IPS-20b (cell line): Measurements from ENCODE around the gene SPX.

ENCODE experiments used
- H3K27ac ChIP-seq: one replicate; pipeline ENCODE4 v1.5.1; 2013; ENCODE audit warnings: low read length
- H3K27me3 ChIP-seq: 2 replicates; pipeline ENCODE4 v1.6.1; 2013; ENCODE audit warnings: mild to moderate bottlenecking, low read length, inconsistent platforms; ENCODE audit not compliant: insufficient read depth
- H3K36me3 ChIP-seq: 2 replicates; pipeline ENCODE4 v1.6.1; 2013; ENCODE audit warnings: low read depth, mild to moderate bottlenecking, inconsistent platforms, low read length, moderate library complexity; ENCODE audit not compliant: insufficient read depth
- H3K4me1 ChIP-seq: 2 replicates; pipeline ENCODE4 v1.6.1; 2013; ENCODE audit warnings: mild to moderate bottlenecking, control low read depth, inconsistent platforms, low read length, moderate library complexity; ENCODE audit not compliant: insufficient read depth
- H3K4me3 ChIP-seq: 2 replicates; pipeline ENCODE4 v1.5.1; 2013; ENCODE audit warnings: mild to moderate bottlenecking, low read length, inconsistent platforms
- H3K9ac ChIP-seq: 2 replicates; pipeline ENCODE4 v1.6.1; 2013; ENCODE audit warnings: low read depth, mild to moderate bottlenecking, inconsistent platforms, low read length, moderate library complexity
- H3K9me3 ChIP-seq: 2 replicates; pipeline ENCODE4 v1.6.1; 2013; ENCODE audit warnings: mild to moderate bottlenecking, low read depth, low read length, inconsistent platforms; ENCODE audit not compliant: insufficient read depth

The SPX gene

DNA sequence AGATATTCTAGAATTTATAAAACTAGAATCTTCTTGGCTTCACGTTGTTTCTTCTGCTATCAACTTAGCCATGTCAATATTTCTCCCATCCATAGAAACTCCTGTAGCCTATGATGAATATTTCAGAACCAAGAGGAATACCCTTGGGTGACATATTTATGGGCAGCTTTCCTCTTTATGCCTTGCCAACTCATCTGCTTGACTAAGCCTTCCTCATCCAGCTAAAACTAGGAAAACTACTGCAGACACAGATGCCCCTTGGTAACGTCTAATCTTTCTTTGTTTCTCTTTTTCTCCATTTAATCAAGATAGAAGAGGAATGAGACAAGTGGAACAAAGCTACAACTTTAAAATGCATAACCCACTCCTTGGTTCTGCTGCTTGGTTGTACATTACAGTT is 18.2 kb upstream of the SPX start:
- Histone ChIP-seq H3K4me1 (no peaks in the 10 kb centered on the region; the same call in 1 of the 2 replicates), H3K27ac (no peak overlapping the region), H3K36me3 (peaks cover 33% of the 10 kb centered on the region), H3K27me3 (no peaks in the 10 kb centered on the region), H3K9me3 (no peaks in the 10 kb centered on the region), H3K9ac (no peak overlapping the region), H3K4me3 (no peak overlapping the region)

DNA sequence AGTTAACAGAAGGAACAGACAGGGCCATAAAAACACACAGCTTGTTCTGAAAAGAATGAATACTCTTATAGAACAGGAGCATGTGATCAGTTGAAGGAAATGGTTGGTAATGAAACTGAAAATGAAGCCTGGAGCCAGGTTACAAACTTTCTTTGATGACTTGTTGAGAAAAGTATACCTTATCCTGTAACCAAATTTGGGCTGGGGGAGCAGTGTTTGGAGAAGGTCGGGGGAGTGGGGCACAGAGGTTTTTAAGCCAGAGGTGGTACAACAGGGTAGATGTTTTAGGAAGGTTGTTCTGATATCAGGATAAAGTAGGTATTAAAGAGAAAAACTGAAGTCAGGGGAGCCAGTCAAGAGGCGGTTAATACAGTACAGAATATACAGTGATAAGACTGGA is 16.3 kb upstream of the SPX start:
- H3K4me1 ChIP-seq = no peaks in the 10 kb centered on the region
- H3K27me3 ChIP-seq = no peaks in the 10 kb centered on the region
- H3K27ac ChIP-seq = no peak overlapping the region
- no peak overlapping the region for H3K9ac ChIP-seq
- H3K9me3 ChIP-seq = no peaks in the 10 kb centered on the region
- no peak overlapping the region for H3K4me3 ChIP-seq
- peaks cover 51% of the 10 kb centered on the region for H3K36me3 ChIP-seq

DNA sequence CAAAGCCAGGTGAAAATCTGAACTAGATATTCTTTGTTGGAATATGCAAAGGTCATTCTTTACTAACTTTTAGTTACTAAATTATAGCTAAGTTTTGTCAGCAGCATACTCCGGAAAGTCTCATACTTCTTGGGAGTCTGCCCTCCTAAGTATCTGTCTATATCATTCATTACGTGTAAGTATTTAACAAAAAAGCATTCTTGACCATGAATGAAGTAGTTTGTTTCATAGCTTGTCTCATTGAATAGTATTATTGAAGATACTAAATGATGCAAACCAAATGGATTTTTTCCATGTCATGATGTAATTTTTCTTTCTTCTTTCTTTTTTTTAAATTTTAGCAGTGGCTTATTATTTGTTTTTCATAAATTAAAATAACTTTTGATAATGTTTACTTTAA is 9.8 kb upstream of the SPX start:
- Histone ChIP-seq H3K9me3 (no peaks in the 10 kb centered on the region), H3K36me3 (peaks cover 44% of the 10 kb centered on the region), H3K27ac (no peak overlapping the region), H3K9ac (no peak overlapping the region), H3K4me3 (no peak overlapping the region), H3K4me1 (no peaks in the 10 kb centered on the region), H3K27me3 (no peaks in the 10 kb centered on the region)

DNA sequence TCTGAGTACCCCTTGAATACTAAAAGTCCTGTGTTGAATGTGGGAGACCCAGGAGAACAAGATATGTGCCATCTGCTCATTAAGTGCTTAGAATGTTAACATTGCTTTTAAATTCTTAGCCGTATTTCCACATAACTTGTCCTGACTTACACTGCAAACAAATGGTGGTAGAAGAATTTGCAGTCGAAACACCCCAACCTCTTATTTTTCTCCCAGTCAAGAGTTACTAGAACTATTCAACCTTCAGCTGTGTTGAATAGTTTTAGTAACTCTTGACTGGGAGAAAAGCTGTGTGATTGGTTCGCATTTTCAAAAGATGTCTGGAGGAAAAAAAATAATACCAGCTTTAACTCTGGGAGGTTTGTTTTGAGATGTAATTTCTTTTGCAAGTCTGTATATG is 7.6 kb upstream of the SPX start:
- H3K4me3 ChIP-seq = no peak overlapping the region
- peaks cover 30% of the 10 kb centered on the region for H3K36me3 ChIP-seq
- H3K4me1 ChIP-seq = no peaks in the 10 kb centered on the region
- H3K9ac ChIP-seq = no peak overlapping the region
- H3K9me3 ChIP-seq = no peaks in the 10 kb centered on the region; the same call in 1 of the 2 replicates
- no peaks in the 10 kb centered on the region for H3K27me3 ChIP-seq
- H3K27ac ChIP-seq = no peak overlapping the region

DNA sequence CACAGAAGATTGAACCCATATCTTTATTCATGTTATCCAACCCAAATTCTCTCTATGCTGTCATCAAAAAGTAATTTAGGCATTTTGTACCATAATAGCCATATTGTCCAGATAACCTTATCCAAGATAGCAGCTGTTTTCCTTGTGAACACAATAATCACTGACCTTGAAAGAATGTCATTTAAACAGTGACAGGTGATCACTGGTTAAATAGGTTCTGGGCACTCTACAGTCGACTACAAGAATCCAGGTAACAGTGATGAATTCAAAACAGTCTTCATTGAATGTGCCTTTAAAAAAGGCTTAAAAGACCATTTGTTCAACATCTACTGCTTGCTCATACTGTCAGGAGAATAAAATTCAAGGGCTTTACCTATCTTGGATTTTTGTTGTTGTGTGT is 4.6 kb upstream of the SPX start:
- Histone ChIP-seq H3K9me3 (no peaks in the 10 kb centered on the region; the same call in 1 of the 2 replicates), H3K27me3 (peaks cover 11% of the 10 kb centered on the region), H3K27ac (no peak overlapping the region), H3K9ac (no peak overlapping the region), H3K4me1 (no peaks in the 10 kb centered on the region), H3K4me3 (no peak overlapping the region), H3K36me3 (no peaks in the 10 kb centered on the region; the same call in 1 of the 2 replicates)

DNA sequence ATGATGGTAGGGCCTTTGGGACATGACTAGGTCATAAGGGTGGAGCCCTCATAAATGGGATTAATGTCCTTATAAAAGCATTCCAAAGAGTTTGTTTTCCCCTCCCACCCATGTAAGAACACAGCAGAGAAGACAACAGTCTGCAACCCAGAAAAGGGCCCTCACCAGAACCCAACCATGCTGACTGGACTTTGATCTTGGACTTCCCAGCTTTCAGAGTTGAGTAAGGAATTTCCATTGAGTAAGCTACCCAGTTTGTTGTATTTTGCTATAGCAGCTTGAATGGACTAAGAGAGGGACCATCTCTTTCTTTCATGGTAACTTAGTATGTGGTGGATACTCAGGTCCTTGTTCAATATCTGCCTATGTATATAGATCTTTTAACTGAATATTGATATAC is 2.9 kb upstream of the SPX start:
- no peak overlapping the region for H3K9ac ChIP-seq
- H3K27ac ChIP-seq = no peak overlapping the region
- no peaks in the 10 kb centered on the region; the same call in 1 of the 2 replicates for H3K4me1 ChIP-seq
- no peak overlapping the region for H3K4me3 ChIP-seq
- H3K9me3 ChIP-seq = no peaks in the 10 kb centered on the region; the same call in 1 of the 2 replicates
- peaks cover 26% of the 10 kb centered on the region for H3K27me3 ChIP-seq
- H3K36me3 ChIP-seq = no peaks in the 10 kb centered on the region

DNA sequence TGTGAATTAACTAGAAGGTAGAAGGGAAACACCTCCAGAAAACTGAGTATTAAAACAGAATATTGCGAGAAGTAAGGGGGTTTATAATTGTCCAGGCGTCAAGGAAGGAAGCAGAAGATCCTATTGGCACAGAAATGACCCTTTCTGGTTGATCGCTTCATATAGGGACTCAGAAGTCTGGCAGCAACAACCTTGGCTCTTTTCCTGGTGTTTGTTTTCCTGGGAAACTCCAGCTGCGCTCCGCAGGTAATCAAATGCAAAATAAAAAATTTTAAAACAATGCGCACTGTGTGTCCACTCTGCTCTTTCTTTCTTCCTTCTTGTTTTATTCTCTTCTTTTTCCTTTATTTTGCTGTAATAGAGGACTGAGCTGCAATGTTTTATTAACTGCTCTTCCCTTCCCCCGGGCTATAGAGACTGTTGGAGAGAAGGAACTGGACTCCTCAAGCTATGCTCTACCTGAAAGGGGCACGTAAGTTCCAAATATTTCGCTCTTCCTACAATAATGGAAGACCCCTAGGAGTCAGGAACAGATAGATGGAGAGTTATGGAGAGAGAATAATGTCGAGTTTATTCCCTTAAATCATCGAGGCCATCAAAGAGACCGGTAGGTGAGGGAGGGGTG is 737 bp downstream of the SPX start:
- H3K4me1 ChIP-seq = peaks cover 2% of the 10 kb centered on the region; the same call in 1 of the 2 replicates
- H3K36me3 ChIP-seq = no peaks in the 10 kb centered on the region
- H3K9me3 ChIP-seq = no peaks in the 10 kb centered on the region; the same call in 1 of the 2 replicates
- H3K9ac ChIP-seq = peak overlapping the region; percentile 65; the same call in 1 of the 2 replicates
- H3K4me3 ChIP-seq = peak overlapping the region; percentile 85
- no peak overlapping the region for H3K27ac ChIP-seq
- peaks cover 50% of the 10 kb centered on the region for H3K27me3 ChIP-seq

DNA sequence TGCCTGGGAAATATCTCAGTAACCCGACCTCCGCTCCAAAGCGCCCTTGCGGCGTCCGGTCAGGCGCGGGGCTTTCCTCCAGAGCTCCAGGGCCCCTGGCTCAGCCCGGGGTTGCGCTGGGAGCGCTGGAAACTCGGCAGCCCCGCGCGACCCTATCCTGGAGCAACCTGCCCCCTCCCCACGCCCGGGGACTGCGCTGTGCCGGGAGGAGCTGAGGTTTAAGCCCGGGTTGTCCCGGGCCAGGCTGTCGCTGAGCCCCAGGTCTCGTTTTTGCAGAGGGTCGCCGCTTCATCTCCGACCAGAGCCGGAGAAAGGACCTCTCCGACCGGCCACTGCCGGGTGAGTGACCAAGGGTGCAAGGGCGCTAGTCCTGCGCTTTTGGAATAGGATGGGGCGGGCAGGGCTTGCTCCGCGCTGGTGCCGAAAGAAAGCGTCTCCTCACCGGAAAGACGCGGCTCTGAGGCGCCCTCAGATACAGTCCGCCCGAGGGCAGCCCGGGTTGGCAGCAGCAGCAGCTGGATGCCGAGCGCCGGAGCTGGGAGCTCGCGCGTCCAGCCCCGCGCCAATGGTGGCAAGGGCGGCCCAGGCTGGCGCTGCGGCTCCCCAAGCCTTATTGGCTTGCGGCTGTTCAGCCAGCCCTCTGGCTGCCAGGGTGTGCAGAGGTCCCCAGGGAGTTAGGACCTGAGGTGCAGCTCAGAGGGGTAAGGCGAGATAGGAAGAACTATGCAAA is 1.5 kb downstream of the SPX start:
- Histone ChIP-seq H3K27me3 (peaks cover 50% of the 10 kb centered on the region), H3K27ac (no peak overlapping the region), H3K9me3 (no peaks in the 10 kb centered on the region; the same call in 1 of the 2 replicates), H3K36me3 (no peaks in the 10 kb centered on the region), H3K4me1 (peaks cover 2% of the 10 kb centered on the region; the same call in 1 of the 2 replicates), H3K4me3 (peak overlapping the region; percentile 85), H3K9ac (peak overlapping the region; percentile 65; the same call in 1 of the 2 replicates)

DNA sequence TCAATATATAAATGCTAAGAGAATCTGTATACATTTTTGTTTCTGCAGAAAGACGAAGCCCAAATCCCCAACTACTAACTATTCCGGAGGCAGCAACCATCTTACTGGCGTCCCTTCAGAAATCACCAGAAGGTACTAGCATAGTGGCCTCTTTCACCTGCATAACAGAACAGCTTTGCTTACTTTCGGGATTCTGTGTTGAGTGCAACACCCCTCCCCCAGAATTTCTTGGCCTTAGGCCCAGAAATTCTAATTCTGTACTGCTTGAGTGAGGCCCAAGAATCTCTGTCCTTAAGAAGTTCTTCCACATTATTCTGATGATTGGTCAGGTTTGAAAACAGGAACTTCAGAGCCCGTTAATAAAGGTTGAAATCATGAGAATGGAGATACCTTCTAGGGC is 2.9 kb downstream of the SPX start:
- H3K36me3 ChIP-seq = no peaks in the 10 kb centered on the region
- H3K27me3 ChIP-seq = peaks cover 50% of the 10 kb centered on the region
- H3K9ac ChIP-seq = no peak overlapping the region
- peaks cover 2% of the 10 kb centered on the region; the same call in 1 of the 2 replicates for H3K4me1 ChIP-seq
- H3K9me3 ChIP-seq = no peaks in the 10 kb centered on the region
- H3K27ac ChIP-seq = no peak overlapping the region
- no peak overlapping the region for H3K4me3 ChIP-seq

DNA sequence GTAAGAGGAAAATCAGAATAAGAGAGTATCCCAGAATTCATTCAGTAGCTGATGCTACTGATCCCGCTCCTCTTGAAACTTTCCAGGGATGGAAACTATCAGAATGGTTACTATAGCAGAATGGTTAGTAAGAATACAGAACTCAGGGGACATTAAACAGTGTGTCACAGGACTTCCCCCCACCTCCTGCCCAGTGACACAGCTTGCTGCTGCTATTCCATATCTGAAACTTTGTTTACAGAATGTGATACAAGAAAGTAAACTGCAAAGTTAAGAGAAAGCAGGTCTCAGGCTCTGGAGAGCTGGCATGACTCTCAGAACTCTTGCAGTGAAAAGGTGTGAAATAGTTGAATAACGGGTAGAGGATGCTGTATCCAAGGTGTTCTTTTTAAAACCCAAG is 3.4 kb downstream of the SPX start:
- no peak overlapping the region for H3K27ac ChIP-seq
- H3K9ac ChIP-seq = no peak overlapping the region
- H3K4me3 ChIP-seq = no peak overlapping the region
- H3K27me3 ChIP-seq = peaks cover 50% of the 10 kb centered on the region
- H3K9me3 ChIP-seq = no peaks in the 10 kb centered on the region
- no peaks in the 10 kb centered on the region for H3K36me3 ChIP-seq
- peaks cover 2% of the 10 kb centered on the region; the same call in 1 of the 2 replicates for H3K4me1 ChIP-seq

DNA sequence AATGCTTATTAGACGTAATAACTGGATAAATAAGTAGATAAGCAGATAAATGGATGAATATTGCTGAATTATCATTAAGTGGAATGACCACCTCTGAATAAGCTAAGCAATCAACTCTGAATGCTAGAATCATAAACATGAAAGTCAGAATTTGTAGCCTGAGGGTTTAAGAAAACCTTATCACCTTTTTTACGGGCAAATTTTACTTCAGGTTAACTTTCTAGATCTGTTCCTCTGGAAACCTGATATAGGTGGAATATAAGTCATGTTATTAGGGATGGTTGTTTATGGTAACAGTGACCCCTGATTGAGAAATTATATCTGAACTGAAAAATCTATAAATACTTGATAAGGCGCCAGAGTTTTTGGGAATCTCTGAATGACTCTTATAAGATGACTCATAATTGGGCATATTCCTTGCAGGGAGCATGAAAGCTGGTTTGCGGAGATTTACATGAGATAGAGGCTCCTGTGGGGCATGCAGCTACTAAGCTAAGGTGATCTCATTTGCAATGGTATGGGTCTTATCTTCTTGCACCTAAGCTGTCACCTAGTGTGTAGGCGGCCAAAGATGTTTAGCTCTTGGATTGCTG is 12.1 kb downstream of the SPX start:
- H3K4me1 ChIP-seq = no peaks in the 10 kb centered on the region

DNA sequence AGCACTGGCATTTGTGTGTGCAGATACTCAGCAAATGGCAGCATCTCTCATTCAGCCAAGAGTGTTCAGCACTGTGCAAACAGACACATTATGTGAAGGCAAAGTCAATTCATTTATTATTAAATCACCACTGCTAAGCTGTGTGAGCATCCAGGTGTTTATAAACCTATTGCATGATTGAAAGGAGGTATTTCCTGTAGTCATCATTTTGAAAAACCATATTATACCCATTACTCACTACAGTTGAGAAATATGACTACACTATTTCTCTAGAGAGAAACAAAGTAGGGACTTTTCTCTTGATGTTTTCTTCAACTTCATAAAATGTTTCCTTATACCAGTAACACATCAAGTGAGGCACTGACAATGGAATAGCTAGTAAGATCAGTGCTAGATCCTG is 13.7 kb downstream of the SPX start:
- no peaks in the 10 kb centered on the region for H3K9me3 ChIP-seq
- no peak overlapping the region for H3K4me3 ChIP-seq
- no peaks in the 10 kb centered on the region for H3K36me3 ChIP-seq
- H3K27me3 ChIP-seq = no peaks in the 10 kb centered on the region
- H3K9ac ChIP-seq = no peak overlapping the region
- no peaks in the 10 kb centered on the region for H3K4me1 ChIP-seq
- no peak overlapping the region for H3K27ac ChIP-seq

More for the DNA sequence above, 12.1 kb downstream of the SPX start:
- H3K27ac ChIP-seq = no peak overlapping the region
- no peaks in the 10 kb centered on the region for H3K9me3 ChIP-seq
- no peaks in the 10 kb centered on the region for H3K27me3 ChIP-seq
- no peak overlapping the region for H3K4me3 ChIP-seq
- H3K9ac ChIP-seq = no peak overlapping the region
- H3K36me3 ChIP-seq = no peaks in the 10 kb centered on the region
